ENCODE measurements around the gene PLAAT2.
"Not testable (repeated sequence)": the region's sequence is repeated elsewhere in the genome, so short reads cannot be mapped to it uniquely, and the experiment has no call there.

Gene PLAAT2

GRCh38 chr11:63563201-63564055 is at the start of gene PLAAT2:
Gene PLAAT2, minus strand, starts transcription at chr11:63563379. Its CDS starts 55 bp downstream, at chr11:63563324.
- DNase-seq, result no peak

DNA sequence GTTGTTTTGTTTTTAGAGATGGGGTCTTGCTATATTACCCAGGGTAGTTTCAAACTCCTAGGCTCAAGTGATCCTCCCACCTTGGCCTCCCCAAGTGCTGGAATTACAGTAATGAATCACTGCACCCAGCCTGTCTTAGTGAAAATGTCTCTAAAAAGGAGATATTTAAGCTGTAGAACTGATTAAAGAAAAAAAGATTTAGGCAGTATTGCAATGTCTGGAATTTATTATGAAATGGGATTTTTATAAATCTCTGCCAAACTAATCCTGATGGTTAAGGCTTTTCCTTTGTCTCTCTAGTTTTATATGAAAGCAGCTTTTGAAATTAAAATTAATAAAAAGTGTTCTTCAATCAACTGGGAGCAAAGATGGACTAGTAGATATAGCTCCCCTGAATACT is 49.0 kb upstream of the PLAAT2 start:
- no peak for DNase-seq

DNA sequence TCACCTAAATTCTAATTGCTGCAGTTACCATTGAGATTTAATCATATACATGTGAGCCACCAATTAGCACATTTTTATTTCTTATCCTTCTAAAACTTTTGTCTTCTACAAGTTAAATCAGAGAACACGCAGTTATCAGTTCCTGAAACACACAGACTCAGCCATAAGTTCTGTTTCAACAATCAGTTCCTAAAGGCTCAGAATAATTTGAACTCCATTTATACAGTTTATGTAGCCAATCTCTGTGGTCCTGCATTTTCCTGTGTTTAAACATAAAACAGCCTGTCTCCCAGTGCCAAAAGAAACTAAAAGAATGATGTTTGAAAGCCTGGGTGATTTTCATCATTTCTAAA is 48.2 kb upstream of the PLAAT2 start:
- no peak for DNase-seq

DNA sequence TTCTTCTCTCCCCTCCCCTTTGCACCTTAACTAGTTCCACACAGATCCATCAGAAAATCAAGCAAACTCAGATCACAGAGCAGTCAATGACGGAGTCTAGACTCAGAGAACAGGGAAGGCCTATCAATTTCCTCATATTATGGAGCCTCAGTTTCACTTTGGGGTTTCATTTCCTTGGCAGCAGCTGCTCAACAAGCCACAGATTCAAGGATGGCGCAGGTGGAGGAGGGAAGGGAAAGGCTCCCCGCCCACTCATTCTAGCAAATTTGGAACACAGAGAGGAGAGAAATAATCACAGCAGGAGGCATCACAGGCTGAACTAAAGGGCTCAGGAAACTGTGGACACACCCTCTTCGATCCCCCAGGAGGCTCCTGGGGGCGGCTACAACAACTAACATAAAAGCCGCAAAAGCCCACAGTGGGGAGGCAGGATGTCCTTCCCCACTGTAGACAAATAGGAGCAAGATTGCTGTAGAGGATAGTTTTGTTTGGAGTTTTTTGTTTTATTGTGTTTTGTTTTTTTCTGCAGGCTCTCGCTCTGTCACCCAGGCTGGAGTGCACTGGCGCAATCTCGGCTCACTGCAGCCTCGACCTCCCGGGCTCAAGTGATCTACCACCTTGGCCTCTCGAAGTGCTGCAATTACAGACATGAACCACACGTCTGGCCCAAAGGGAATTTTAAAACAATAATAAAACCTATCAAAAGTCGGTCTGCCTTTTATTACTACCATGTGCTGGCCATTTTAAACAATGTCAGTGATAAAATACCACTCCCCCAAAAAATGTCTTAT is 47.6 kb upstream of the PLAAT2 start:
- DNase-seq, result no peak

GRCh38 chr11:63609971-63610580 is 46.9 kb upstream of the PLAAT2 start:
- DNase-seq, result no peak

DNA sequence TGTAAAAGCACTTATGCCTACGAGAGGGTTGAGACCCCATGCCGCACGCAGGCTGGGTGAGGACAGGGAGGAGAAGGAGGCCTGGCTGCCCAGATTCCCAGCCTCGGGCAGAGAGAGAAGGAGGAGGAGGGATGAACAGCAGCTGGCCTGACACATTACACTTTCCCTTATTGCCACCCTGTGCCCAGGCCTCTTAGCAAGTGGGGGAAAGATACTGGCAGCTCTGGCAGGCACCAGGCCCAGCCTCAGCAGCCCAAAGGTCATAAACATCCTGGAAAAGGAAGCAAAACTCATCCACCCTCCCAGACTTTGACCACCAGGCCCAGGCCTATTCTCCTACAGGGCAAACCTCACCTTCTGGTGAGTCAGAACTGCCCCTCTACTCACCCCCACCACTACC is 46.4 kb upstream of the PLAAT2 start:
- DNase-seq, result no peak

- DNase-seq, result no peak
These were observed 45.5 kb upstream of the PLAAT2 start for GRCh38 chr11:63608353-63609345.

DNA sequence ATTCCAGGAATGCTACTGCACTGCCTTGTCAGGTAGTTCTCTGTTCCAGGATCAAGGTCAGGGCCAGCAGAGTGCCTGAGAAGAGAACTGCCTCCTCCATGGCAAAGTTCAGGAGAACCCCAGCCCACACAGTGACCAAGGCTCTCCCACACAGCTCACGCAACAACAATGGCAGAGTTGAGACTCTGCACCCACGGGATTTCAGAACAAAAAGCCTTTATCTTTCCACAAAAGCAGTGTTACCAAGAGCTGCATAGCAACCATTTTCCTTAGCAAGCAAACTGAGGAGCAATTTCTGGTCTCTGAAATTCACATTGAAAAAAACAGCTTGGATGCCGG is 40.0 kb upstream of the PLAAT2 start:
- no peak for DNase-seq

DNA sequence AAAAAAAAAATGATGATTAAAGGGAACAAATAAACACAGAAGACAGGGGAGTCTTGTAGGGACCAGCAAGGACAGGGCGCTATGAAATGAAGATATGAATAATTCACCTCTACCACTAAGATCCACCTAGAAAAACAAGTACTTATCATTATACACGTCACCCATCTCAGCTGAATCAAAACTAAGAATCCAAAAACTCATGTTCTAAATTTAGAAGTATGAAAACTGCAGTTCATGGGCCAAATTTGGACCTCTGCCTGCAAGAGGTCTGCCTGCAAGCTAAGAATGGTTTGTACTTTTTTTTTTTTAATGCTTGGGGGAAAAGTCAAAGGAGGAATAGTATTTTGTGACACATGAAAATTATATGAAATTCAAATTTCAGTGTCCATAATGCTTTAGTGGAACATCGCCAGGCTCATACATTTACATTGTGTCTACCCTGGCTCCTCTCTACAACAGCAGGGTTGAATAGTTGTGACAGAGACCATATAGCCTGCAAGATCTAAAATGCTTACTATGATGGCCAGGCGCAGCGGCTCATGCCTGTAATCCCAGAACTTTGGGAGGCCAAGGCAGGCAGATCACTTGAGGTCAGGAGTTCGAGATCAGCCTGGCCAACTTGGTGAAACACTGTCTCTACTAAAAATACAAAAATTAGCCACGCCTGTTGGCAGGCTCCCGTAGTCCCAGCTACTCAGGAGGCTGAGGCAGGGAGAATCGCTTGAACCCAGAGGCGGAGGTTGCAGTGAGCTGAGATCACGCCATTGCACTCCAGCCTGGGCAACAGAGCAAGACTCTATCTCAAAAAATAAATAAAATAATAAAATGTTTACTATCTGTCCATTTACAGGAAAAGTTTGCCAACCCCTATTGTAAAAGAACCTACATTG is 39.4 kb upstream of the PLAAT2 start:
- DNase-seq, result not testable (repeated sequence)

DNA sequence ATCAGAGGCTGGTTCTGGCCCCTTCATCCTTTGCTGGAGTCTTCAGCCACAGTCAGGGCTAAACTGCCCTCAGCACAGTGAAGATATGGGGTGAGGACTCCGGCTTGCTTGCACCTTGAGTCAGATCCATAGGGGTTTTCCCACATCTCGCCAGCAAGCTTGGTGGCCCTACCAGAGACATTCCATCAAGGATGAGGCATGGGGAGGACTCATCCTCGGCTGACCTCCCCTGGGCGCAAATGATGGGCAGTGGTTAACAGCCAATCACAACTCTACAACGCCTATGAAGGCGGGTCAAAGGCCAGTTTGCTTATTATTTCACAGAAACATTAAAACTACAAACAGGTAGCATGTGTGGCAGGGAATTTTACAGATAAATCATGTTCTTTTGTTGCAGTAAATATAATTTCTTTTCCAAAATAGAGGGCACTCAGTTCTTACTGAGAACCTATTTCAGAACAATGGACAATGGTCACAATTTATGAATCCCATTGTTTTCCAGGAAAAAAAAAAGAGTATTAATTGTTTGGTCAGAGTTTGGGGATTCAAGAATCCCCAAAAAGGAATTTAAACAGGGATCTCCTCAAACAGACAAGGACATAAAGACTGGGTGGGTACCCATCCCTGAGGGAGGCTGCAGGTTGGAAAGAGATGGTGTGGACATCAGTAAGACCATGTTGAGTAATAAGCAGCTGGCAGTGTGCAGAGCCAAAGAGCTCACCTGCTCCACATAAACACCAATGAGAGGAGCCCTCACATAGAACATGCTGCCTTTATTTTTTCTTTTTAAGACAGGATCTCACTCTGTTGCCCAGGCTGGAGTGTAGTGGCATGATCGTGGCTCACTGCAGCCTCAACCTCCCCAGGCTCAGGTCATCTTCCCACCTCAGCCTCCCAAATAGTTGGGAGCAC is 36.3 kb upstream of the PLAAT2 start:
- DNase-seq, result no peak

DNA sequence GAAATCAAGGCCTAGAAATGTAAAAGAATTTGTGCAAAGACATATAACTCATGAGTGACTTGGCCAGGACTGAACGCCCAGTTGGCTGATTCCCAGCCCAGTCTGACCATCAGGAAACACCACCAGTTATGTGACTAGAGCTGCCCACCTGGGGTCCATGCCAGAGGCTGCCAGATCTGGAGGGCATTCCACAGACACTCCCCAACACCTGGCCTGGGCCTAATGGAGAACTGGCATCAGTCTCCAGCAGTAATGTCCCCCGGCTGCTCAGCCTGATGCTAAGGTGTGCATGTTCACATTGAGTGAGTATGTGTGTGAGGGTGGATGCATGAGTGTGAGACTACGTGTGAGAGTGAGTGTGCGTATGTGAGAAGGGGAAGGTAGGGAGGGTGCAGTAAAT is 35.4 kb upstream of the PLAAT2 start:
- no peak for DNase-seq

DNA sequence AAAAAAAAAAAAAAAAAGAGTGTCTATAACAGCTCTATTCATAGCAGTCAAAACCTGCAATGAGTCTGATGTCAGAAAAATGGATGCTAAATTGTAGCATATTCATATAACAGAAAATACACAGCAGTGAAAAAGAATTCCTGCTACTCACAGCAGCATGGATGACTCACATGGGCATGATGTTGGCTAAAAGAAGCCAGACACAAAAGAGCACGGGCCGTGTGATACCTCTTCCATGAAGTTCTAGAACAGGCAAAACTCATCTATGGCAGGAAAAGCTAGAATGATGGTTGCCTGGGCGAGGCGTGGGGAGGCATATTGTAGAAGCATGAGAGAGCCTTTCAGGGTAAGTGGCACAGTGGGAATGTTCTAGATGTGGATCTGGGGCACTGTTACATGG is 32.1 kb upstream of the PLAAT2 start:
- DNase-seq, result no peak

GRCh38 chr11:63592975-63593395 is 29.8 kb upstream of the PLAAT2 start:
- no peak for DNase-seq

DNA sequence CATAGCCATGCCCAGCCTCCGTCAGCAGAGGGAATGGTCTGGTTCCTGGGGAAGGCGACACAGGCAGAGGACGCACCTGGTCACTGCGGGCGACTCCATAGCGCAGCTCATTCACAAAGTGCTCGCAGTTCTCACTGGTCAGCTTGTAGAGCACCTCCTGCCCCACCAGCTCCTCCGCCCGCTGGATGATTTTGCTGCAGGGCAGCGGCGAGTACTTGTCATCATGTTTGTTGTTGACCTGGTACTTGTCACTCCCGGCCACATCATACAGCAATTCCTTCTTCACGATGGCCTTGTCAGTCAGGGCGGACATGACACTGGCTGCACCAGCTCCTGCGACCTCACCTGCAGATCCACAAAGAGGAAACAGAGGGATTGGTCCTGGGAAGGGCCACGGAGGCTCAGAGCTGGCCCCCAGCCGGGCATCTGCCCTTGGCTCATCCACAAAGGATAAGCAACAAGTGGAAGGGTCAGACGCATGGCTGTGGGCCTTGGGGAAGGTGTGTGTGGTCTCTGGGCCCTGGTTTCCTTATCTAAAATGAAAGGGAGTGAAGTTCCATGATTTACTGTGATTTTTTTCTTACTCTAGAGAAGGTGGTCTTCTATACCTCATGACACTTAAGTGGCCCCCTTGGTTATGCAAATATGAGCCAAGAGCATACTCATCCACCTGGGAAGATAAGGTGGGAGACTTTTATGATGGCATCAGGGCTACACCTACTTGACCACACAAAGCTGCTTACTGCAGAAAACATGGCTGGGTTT is 27.0 kb upstream of the PLAAT2 start:
- DNase-seq, result no peak

- DNase-seq, result no peak
These were observed 25.8 kb upstream of the PLAAT2 start for GRCh38 chr11:63589000-63589399.

GRCh38 chr11:63586451-63587166 is 23.4 kb upstream of the PLAAT2 start:
- DNase-seq, result no peak

- no peak for DNase-seq
These were observed 20.1 kb upstream of the PLAAT2 start for GRCh38 chr11:63583357-63583677.

GRCh38 chr11:63581224-63581623 is 18.0 kb upstream of the PLAAT2 start:
- DNase-seq, result not testable (repeated sequence)

- DNase-seq, result not testable (repeated sequence)
These were observed 15.7 kb upstream of the PLAAT2 start for GRCh38 chr11:63578882-63579281.
